Stimulated activated naive B cell treated with anti-CD40 and anti-IgM and Interleukin-4, amounts not matched to agents 10 μg/mL and 1 μg/mL and 100 μg/mL, for 72 hours (primary cell): ENCODE data around the gene HOXD8.

Experiments
- ATAC-seq, 2 donors: fragments of 150-1000 bp; cut with Tn5 transposase; replicated peaks; 2 replicates each; pipeline ENCODE4 v1.10.0; 2021; ENCODE audit warnings: moderate library complexity in 1 of 2
- DNase-seq: peaks from one replicate; pipeline ENCODE4 v3.0.0; 2021
- H3K27ac Mint-ChIP-seq: one replicate; pipeline ENCODE4 v1.8.0; 2022; ENCODE audit warnings: mild to moderate bottlenecking, mixed read lengths
- H3K27me3 Mint-ChIP-seq, 2 donors: one replicate each; pipeline ENCODE4 v1.8.0; 2022; ENCODE audit warnings: mixed read lengths in 2 of 2
- H3K36me3 Mint-ChIP-seq, 2 donors: one replicate each; pipeline ENCODE4 v1.8.0; 2022; ENCODE audit warnings: mixed read lengths in 2 of 2, mild to moderate bottlenecking in 1 of 2
- H3K4me1 Mint-ChIP-seq, 2 donors: one replicate each; pipeline ENCODE4 v1.8.0; 2022; ENCODE audit warnings: mixed read lengths in 2 of 2, mild to moderate bottlenecking in 1 of 2
- H3K4me3 Mint-ChIP-seq, 2 donors: one replicate each; pipeline ENCODE4 v1.8.0; 2022; ENCODE audit warnings: mild to moderate bottlenecking in 2 of 2, mixed read lengths in 2 of 2, moderate library complexity in 1 of 2
- H3K9me3 Mint-ChIP-seq, 2 donors: one replicate each; pipeline ENCODE4 v1.8.0; 2022; ENCODE audit warnings: mixed read lengths in 2 of 2, mild to moderate bottlenecking in 1 of 2

HOXD8 gene

DNA sequence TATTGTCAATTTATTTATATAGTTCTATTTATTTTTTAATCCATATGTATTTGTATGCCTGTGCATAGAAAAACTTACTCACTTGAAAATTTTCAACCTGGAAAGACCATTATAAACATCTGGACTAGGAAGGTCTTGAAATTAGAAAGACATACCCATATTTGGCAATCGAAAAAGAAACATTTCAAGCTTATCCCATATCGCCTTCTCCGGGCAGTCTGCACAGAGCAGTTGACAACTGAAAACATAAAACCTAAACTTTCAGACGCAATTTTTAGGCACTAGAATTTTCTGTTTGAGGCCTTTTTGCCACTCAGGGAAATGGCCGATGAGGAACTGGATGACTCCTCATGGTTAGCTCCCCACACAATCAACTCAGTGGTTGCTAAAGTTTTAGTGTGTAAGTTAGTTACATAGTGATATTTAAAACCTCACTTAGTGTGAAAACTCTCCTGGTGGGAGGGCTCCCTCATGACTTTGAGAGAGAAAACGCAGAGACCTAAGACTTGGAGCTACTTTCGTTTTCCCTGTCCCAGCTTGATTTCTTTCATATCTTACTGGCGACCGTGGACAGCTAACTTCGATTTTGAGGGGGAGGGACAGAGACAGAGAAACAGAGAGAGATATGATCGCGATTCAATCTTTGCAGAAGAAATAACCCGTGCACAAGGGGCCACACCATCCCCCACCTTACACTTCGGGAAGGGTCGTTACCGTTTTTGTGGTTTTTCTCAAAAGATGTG, 33.1 kb upstream of the HOXD8 start:
- no peaks in the 10 kb centered on the region for H3K36me3 Mint-ChIP-seq
- H3K9me3 Mint-ChIP-seq: peaks cover 0 to 3% of the 10 kb centered on the region in 2 donors
- ATAC-seq (no peak), DNase-seq (no peak)
- H3K4me1 Mint-ChIP-seq: peaks cover 21 to 24% of the 10 kb centered on the region in 2 donors
- H3K27ac Mint-ChIP-seq: no peak overlapping the region
- H3K4me3 Mint-ChIP-seq: peak overlapping the region; percentile 75 to 76
- peaks cover 70 to 90% of the 10 kb centered on the region in 2 donors for H3K27me3 Mint-ChIP-seq

DNA sequence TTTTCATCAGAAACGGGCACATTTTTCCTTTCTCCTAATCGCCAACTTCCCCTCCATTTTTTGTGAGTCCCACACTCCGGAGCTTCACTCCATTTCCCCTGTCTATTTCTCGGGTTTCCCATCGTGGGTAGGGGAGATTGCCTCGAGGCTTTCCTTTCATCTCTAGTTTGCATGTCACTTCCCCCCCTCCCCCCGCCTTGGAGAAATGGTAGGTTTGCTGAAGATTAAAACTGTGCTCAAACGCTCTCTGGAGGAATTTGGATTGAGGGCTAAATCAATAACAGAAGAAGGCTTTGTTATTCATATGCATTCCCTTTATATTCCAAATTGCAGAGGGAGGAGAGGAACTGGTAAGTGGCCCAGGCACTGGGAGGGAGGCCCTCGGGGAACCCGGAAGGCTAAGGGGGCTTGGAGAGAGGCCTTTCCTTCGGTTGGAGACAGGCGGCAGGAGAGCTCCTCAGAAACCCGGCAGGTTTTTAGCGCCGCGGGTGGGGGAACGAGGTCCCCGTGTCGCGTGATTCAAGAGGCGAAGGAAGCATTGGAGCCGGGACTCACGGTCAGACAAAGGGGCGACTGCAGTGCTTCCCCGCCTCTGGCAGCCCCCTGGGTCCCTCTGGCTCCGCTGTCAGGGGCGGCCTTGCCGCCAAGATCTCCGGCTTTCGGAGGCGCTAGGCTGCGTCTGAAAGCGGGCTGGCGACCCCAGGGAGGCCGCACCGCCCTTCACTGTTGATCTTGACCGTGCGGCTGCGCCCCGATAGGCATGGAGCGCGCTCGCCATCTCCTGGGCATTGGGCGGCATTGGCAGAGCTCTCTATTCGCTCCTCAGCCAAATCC, 32.3 kb upstream of the HOXD8 start:
- Mint-ChIP-seq H3K9me3 (peaks cover 0 to 3% of the 10 kb centered on the region in 2 donors), H3K27ac (peak overlapping the region; percentile 21), H3K4me3 (peak overlapping the region; percentile 75 to 76), H3K27me3 (peaks cover 70 to 90% of the 10 kb centered on the region in 2 donors), H3K36me3 (no peaks in the 10 kb centered on the region), H3K4me1 (peaks cover 15 to 17% of the 10 kb centered on the region in 2 donors)
- ATAC-seq (peak; percentile 76 to 78), DNase-seq (peak; percentile 47)

DNA sequence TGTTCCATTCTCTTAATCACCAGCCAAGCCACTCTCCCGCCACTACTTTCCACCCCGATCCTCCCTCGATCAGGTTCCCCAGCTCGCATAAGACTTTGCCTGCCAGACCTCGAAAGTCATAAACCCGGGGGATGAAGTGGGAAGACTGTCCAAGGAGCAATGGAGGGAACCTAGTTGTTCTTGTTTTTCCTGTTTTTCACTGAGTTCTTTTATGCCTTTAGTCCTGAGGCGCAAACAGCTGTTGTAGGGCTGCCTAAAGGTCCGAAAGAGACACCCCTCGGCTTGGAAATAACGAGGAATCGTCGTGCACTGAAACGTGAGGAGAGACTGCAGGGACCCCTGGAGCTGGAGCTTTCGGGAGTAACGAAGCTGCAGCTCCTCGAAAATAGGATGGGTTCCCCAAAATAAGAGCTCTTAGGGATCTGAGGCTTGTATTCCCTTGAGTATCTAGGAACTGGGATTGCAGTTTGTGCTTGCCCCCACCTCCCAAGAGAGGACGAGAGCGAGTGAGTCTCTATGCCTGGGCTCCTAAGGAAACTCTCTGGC, 31.6 kb upstream of the HOXD8 start:
- H3K27ac Mint-ChIP-seq: peak overlapping the region; percentile 21
- no peak for DNase-seq

DNA sequence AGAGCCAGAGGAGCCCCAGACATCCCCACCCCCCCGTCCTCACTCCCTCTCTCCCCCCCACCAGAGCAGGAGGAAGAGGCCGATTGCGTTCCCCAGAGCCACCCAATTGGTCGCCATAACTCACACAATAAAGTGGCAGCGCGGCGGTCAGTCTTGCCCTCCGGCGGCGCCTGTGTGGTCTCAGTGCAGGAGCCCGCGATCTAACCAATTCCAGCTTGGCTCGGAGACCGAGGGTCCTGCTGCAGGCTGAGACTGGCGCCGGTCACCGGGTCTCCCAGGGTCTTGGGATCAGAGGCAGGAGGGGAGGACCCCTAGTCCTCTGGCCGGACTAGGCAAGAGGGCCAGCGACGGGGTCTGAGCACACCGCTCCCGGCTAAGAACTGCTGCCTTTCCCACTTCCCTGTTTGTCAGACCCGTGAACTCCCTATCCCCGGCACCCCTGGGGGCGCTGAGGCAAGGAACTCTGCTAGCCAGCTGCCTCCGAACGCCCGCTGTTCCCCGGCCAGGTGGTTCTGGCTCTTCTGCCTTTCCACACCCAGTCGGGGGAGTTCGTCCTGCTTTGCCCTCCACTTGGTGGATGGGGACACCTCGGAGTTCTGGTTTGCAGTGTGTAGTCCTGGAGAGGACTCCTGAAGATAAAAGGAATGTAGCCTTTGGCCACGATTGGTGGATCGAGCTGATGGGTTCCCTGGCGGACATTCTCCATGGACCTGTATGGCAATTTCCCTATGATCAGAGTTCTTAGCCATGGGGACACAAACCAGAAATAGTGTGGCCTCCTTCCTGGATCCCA, 30.9 kb upstream of the HOXD8 start:
- Mint-ChIP-seq H3K4me1 (peaks cover 14 to 17% of the 10 kb centered on the region in 2 donors), H3K4me3 (no peak overlapping the region), H3K36me3 (no peaks in the 10 kb centered on the region), H3K27ac (no peak overlapping the region), H3K9me3 (peaks cover 0 to 1% of the 10 kb centered on the region in 2 donors), H3K27me3 (peaks cover 76 to 93% of the 10 kb centered on the region in 2 donors)
- DNase-seq (no peak), ATAC-seq (no peak)

More for the DNA sequence above, 31.6 kb upstream of the HOXD8 start:
- H3K4me3 Mint-ChIP-seq: peak overlapping the region; percentile 75 to 76
- ATAC-seq: no peak
- H3K36me3 Mint-ChIP-seq: no peaks in the 10 kb centered on the region
- peaks cover 0 to 3% of the 10 kb centered on the region in 2 donors for H3K9me3 Mint-ChIP-seq
- peaks cover 15 to 17% of the 10 kb centered on the region in 2 donors for H3K4me1 Mint-ChIP-seq
- peaks cover 76 to 94% of the 10 kb centered on the region in 2 donors for H3K27me3 Mint-ChIP-seq

DNA sequence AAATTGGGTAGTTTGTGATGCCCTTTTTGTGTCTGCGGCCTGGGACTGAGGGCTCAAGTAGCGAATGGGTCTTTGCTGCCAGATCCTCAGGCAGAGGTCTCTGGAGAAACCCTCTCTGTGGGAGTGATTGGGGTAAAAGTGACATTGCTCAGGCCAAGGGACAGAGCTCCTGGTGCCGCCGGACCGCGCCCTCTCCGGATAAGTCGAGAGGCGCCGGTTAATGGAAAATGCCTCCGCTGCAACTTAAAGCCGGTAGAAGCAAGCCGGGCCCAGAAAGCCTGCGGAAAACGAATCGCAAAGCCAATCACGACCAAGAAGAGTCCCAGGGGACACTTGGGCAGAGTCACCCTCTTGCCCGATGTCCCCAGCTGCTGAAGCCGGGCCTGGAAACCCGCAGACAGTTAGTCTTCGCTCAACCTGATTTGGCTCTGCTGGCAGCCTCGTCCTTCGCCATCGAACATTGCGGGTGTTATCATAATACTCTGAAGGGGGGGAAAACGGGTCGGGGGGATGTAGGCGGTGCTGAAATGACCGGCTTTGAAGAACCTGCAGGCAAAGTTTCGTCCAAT, 30.3 kb upstream of the HOXD8 start:
- H3K36me3 Mint-ChIP-seq: no peaks in the 10 kb centered on the region
- no peak for ATAC-seq
- H3K27ac Mint-ChIP-seq: peak overlapping the region; percentile 51
- DNase-seq: no peak
- peaks cover 76 to 93% of the 10 kb centered on the region in 2 donors for H3K27me3 Mint-ChIP-seq
- no peak overlapping the region for H3K4me3 Mint-ChIP-seq
- peaks cover 0 to 1% of the 10 kb centered on the region in 2 donors for H3K9me3 Mint-ChIP-seq
- H3K4me1 Mint-ChIP-seq: peaks cover 12 to 21% of the 10 kb centered on the region in 2 donors

DNA sequence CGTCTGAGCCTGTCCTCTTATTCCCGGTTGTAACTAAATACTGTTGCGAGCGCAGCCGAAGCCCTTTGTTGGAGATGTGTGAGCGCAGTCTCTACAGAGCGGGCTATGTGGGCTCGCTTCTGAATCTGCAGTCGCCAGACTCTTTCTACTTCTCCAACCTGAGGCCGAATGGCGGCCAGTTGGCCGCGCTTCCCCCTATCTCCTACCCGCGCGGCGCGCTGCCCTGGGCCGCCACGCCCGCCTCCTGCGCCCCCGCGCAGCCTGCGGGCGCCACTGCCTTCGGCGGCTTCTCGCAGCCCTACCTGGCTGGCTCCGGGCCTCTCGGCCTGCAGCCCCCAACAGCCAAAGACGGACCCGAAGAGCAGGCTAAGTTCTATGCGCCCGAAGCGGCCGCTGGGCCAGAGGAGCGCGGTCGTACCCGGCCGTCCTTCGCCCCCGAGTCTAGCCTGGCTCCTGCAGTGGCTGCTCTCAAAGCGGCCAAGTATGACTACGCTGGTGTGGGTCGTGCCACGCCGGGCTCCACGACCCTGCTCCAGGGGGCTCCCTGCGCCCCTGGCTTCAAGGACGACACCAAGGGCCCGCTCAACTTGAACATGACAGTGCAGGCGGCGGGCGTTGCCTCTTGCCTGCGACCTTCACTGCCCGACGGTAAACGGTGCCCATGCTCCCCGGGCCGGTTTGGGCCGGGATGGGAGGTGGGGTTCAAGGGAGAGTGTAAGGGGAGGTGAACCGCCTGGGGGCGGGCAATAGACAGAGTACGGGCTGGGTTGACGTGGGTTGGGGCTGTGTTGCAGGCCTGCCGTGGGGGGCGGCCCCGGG, 29.6 kb upstream of the HOXD8 start, which contains the start of gene HOXD12:
TSS of gene HOXD12 (plus strand) at position 68 of the 819 bp plus-strand sequence. CDS start at position 75, 7 bp downstream.
- no peak within 1 kb of the TSS for H3K4me3 Mint-ChIP-seq
- H3K4me1 Mint-ChIP-seq: peaks cover 17 to 28% of the 10 kb centered on the region in 2 donors
- peaks cover 0 to under 1% of the 10 kb centered on the region in 2 donors for H3K9me3 Mint-ChIP-seq
- peaks cover 76 to 93% of the 10 kb centered on the region in 2 donors for H3K27me3 Mint-ChIP-seq
- no peak for DNase-seq
- peak within 1 kb of the TSS; percentile 51 for H3K27ac Mint-ChIP-seq
- no peak for ATAC-seq
- H3K36me3 Mint-ChIP-seq: peaks cover 0 to under 1% of the 10 kb centered on the region in 2 donors

DNA sequence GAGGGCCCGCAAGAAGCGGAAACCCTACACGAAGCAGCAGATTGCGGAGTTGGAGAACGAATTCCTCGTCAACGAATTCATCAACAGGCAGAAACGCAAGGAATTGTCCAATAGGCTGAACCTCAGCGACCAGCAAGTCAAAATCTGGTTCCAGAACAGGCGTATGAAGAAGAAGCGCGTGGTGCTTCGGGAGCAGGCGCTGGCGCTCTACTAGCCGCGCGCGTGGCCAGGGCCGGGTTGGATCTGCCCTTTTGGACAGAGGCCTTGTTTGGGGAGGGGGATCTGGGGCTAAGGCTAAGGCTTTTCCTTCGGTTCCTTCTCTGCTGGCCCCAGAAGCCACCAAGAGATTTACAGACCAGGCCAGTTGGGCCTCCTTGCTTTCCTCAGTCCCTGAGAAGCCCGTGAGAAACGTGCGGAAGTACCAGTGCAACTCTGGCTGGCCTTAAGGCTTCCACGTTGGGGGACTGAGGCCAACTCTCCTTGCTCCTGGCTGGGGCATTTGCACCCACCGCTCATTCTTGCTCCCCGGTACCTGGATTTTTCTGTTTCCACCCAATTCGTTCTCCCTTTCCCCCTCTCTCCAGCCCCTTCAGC, 28.9 kb upstream of the HOXD8 start:
- Mint-ChIP-seq H3K36me3 (peaks cover 2 to 3% of the 10 kb centered on the region in 2 donors), H3K27me3 (peaks cover 76 to 93% of the 10 kb centered on the region in 2 donors), H3K27ac (peak overlapping the region; percentile 60), H3K4me1 (peaks cover 23 to 35% of the 10 kb centered on the region in 2 donors), H3K4me3 (no peak overlapping the region), H3K9me3 (peaks cover 0 to 2% of the 10 kb centered on the region in 2 donors)
- ATAC-seq: no peak
- no peak for DNase-seq

DNA sequence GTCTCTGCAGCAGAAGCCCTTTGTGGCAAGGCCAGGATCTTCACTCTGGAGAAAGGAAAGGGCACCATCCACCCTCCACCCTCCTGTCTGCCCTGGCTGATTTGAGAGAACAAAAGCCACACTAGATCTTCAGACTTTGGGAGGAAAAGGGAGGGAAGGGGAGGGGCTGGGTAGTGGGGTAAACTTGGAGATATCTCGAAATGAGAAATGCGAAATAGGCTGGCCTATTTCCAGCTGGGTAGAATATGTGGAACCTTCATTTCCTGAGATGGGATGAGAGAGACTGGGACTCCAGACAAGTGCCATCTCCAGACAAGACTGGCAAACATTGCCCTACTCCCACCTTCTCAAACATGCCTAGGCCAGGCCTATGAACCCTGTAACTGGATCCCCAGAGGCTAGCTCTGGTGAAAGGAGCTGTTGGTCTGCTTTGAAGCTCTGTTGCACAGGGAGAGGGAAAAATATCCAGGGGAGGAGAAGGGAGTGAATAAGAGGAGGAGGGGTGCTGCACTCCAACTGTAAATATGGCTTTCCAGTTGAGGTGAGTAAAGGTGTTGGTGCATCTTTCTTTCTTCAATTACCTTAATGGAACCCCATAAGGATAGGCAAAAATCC, 28.2 kb upstream of the HOXD8 start:
- no peak overlapping the region for H3K27ac Mint-ChIP-seq
- no peak for DNase-seq
- peaks cover 0 to 2% of the 10 kb centered on the region in 2 donors for H3K9me3 Mint-ChIP-seq
- H3K36me3 Mint-ChIP-seq: peaks cover 3 to 7% of the 10 kb centered on the region in 2 donors
- H3K4me1 Mint-ChIP-seq: peaks cover 29 to 42% of the 10 kb centered on the region in 2 donors
- H3K27me3 Mint-ChIP-seq: peaks cover 83 to 97% of the 10 kb centered on the region in 2 donors
- ATAC-seq: no peak
- H3K4me3 Mint-ChIP-seq: no peak overlapping the region

DNA sequence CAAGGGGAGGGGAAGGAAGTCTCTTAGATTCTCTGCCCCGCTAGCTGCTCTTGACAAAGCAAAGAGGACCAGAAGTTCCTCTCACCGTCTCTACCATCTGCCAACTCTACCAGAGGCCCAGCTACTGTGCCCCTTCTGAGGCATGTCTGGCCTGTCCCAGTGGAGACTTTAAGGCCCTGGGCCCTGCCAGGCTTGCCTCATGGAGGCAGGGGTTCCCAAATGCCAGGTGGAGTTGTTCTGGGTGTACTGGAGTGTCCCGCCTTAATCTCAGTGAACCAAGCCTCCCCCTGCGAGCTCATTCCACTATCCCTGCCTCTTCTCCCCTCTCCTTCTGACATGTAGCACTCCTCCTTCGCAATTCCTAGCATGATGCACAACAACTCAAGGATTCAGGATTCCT, 27.7 kb upstream of the HOXD8 start:
- DNase-seq (no peak), ATAC-seq (no peak)
- H3K9me3 Mint-ChIP-seq: peaks cover 0 to 2% of the 10 kb centered on the region in 2 donors
- peaks cover 27 to 40% of the 10 kb centered on the region in 2 donors for H3K4me1 Mint-ChIP-seq
- no peak overlapping the region for H3K27ac Mint-ChIP-seq
- no peak overlapping the region for H3K4me3 Mint-ChIP-seq
- peaks cover 3 to 9% of the 10 kb centered on the region in 2 donors for H3K36me3 Mint-ChIP-seq
- peaks cover 81 to 95% of the 10 kb centered on the region in 2 donors for H3K27me3 Mint-ChIP-seq

DNA sequence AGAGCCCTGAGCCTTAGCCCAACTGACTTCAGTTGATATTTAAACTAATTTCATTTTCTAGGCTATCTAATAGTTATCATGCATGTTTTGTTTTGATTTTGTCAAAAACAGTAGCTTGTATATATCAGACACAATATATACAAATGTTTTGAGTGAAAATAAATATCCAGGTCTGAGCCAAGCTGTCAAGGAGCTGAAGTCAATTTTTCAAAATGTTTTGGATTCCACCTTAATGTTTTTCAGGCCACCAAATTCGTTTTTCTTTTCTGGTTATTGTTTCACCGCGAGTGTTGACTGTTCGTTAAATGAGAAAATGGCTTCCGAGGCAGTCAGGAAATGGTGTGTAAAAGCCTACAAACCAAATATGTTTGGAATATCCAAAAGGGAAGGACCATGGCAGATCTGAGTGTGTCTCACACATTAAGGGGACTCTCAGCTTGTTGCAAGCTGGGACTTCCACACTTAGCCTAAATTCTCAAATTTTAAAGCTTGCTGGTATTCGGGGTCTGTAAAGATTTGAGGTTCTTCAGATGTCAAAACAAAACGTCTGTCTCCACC, 27.1 kb upstream of the HOXD8 start:
- DNase-seq: no peak
- H3K27me3 Mint-ChIP-seq: peaks cover 81 to 94% of the 10 kb centered on the region in 2 donors
- ATAC-seq: no peak
- no peak overlapping the region for H3K4me3 Mint-ChIP-seq
- peaks cover 0 to 2% of the 10 kb centered on the region in 2 donors for H3K9me3 Mint-ChIP-seq
- H3K4me1 Mint-ChIP-seq: peaks cover 25 to 34% of the 10 kb centered on the region in 2 donors
- H3K27ac Mint-ChIP-seq: no peak overlapping the region
- H3K36me3 Mint-ChIP-seq: peaks cover 3 to 9% of the 10 kb centered on the region in 2 donors

DNA sequence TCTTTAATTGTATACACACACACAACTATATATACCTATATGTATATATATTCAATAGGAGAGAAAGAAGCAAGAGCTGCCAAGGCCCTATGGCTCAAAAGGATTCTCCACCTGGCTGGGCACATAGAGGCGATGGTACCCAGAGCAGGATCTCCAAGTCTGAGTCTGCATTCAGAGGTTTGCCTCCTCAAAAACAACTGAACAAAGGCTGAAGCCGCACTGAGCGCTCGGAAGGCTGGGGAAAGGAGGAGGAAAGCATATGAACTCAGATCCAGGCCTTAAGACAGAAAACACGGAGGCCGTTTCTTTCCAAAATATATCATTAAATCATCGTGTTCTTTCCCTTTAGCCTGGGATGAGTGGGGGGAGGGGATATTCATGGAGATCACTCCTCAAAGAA, 26.3 kb upstream of the HOXD8 start:
- peaks cover 18 to 28% of the 10 kb centered on the region in 2 donors for H3K4me1 Mint-ChIP-seq
- H3K9me3 Mint-ChIP-seq: peaks cover 0 to 2% of the 10 kb centered on the region in 2 donors
- H3K27me3 Mint-ChIP-seq: peaks cover 75 to 86% of the 10 kb centered on the region in 2 donors
- no peak for DNase-seq
- ATAC-seq: no peak
- no peak overlapping the region for H3K4me3 Mint-ChIP-seq
- peak overlapping the region; percentile 71 for H3K27ac Mint-ChIP-seq
- H3K36me3 Mint-ChIP-seq: peaks cover 3 to 9% of the 10 kb centered on the region in 2 donors
